ENCODE measurements around the gene RRP9.

DNA sequence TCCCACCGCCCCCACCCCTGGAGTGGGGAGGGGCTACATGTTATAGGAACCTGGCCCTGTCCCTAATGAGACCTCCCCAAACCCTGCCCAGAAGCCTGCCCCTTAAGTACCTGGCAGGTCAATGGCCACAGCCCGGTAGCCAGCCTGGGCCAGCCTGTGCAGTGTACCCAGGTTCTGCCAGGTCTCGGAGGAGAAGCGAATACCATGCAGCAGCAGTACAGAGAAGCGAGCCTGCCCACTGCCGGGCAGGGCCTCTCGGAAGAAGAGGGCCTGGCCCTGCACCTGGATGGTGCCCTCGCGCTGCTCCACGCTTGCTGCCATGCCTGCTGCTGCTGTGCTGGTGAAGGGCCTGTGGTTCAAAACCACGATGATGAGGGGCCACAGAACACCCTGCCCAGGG lies 29.6 kb upstream of the RRP9 start:
- TF ChIP-seq CTCF (IDR thresholded peaks at IDR 0.05; ENCODE audit: low read length) (no peak), EZH2 (IDR thresholded peaks at IDR 0.05; ENCODE audit: borderline replicate concordance, low read length) (no peak)

Data from OCI-LY1 (cell line).